GM12872 (cell line): Measurements from ENCODE around the gene SLC7A11.

Experiments
- TF ChIP-seq, protein P1 (sequence below): IDR thresholded peaks from 3 replicates; pipeline ENCODE4 v1.5.1; 2011; ENCODE audit warnings: low read depth, mild to moderate bottlenecking, low read length, moderate library complexity; ENCODE audit not compliant: insufficient read depth

Gene SLC7A11

DNA sequence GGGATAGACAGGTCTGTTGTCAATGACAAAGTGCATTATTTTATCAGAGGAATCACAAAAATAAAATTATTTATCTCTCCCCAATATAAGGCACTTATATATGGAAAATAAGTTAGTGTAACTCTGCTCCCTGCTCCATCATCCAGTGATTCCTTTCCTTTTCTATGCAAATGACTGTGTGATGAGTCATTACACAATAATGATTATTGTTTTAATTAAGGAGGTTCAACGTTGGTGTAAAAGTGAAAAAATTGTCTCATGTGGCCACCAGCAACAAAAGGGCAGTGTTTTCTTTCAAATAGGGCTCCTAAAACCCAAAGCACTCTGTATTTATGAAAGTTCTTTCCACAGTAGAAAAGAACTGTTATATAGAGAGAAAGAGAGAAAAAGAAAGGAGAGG lies 16.7 kb downstream of the SLC7A11 start:
- TF ChIP-seq, protein P1, sequence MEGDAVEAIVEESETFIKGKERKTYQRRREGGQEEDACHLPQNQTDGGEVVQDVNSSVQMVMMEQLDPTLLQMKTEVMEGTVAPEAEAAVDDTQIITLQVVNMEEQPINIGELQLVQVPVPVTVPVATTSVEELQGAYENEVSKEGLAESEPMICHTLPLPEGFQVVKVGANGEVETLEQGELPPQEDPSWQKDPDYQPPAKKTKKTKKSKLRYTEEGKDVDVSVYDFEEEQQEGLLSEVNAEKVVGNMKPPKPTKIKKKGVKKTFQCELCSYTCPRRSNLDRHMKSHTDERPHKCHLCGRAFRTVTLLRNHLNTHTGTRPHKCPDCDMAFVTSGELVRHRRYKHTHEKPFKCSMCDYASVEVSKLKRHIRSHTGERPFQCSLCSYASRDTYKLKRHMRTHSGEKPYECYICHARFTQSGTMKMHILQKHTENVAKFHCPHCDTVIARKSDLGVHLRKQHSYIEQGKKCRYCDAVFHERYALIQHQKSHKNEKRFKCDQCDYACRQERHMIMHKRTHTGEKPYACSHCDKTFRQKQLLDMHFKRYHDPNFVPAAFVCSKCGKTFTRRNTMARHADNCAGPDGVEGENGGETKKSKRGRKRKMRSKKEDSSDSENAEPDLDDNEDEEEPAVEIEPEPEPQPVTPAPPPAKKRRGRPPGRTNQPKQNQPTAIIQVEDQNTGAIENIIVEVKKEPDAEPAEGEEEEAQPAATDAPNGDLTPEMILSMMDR = no peak

DNA sequence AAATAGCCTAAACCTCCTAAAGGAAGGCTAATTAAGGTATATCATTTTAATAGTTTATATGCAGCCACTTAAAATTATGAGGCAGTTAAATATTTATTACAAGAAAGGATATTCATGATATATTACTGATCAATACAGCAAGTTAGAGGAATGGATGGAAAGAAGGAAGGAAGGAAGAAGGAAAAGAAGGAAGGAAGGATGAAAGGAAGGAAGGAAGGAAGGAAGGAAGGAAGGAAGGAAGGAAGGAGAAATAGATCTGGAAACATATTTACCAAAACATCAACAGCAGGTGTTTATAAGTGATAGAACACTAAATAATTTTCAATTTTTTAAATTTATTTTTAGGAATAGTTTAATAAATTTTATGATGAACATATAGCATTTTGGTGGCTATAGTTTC lies 17.5 kb downstream of the SLC7A11 start:
- TF ChIP-seq, protein P1 = no peak

DNA sequence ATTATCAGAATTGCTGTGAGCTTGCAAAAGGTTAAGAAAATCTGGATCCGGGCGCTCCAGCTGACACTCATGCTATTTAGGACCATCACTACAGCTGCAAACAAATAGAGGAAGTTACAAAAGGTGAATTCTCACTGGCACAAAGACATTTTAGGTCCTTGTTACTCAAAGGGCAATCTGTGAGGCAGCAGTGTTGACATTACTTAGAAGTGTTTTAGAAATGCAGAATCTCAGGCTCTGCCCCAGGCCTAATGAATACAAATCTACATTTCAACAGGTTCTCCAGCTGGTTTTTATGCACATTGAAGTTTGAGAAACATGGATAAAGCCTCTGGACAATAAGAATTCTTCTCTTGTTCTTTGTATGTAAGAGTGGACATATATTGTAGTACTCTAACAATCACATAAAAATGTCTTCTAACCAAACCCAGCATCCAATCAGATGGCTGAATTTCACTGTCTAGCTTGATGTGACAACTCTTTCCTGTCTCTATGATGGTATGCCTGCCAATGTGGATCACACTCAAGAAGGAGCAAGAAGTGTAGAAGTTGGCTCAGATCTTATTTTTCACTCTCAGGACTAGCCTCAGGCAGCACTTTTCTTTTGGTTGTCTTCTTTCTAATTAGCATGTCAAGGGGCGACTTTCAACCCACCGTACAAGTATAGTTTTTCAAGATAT lies 18.8 kb downstream of the SLC7A11 start:
- TF ChIP-seq, protein P1 = no peak

DNA sequence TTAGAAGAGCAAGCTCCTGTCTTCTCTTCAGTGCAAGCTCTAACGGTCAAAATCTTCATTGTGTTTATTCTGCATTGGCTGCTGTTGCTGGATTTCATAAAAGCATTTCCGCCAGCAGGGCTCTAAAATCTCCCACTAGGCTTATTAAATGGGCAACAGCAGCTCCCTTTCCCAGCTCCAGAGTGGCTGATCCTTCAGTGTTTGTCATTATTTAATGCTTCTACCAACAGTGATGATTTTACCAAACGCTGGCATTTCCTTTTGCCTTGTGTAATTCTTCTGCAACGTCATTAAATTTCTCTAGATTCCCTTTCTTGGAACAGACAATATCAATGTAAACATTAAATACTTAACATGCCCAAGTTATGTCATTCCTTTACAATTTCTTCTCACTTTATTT lies 20.1 kb downstream of the SLC7A11 start:
- TF ChIP-seq, protein P1 = no peak

DNA sequence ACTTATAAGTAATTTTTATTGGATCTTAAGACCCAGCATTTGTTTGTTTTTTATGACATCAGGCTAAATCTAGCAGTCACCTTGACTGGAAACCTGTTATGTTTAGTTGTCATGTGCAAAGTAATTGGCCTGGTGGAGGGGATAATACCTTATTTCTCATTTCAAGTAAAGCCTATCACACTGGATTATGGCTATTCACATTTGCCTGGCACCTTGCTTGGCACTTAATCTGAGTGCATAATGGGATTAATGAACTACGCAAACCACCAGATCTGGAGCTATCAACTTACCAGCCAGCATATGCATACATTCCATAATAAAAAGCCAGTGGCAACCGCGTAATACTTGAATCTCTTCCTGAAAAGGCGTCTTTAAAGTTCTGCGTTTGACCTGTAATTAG lies 23.2 kb downstream of the SLC7A11 start:
- TF ChIP-seq, protein P1 = no peak

DNA sequence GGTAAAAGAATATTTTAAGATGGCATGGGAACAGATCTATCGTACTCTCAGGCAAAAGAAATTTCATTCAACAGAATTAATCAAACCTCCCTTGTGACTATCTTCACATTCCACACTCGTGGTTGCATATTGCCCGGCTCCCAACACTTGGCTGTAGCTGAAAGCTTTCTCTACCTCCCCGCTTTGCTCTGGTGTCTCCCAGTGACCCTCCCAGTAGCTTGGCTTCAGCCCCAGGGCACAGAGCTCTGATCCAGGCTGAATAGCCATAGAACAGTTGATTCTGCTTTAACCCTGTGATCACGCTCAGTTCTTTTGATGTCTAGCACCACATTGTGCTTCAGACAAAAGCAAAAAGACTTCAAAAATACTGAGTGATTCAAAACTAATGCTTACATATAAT lies 24.6 kb downstream of the SLC7A11 start:
- TF ChIP-seq, protein P1 = no peak

DNA sequence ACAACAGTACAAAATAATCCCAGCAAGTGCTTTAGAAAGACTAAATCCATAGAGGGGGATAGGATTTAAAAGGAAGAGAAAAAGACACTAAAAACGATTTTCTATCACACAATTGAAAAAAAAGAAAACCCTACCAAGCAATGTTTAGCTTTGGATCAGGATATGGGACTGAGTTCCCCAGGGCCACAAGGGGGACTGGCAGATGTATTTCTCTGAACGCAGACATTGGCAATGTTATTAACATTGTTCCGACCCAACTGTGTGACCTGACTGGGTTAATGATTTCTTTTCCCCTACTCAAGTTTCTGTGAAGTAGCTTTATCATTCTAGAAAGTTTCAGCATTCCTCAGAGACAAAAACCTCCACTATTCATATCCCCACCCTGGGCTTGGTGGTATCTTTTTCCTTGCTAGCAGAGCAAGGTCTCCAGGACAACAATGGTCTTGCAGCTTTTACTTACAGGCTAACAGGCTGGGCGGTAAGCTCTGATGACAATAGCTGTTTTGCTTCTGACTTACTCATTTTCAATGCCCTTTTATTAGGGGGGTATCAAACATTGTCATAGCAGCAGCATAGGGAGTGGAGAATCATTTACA lies 25.8 kb downstream of the SLC7A11 start:
- TF ChIP-seq, protein P1 = no peak

DNA sequence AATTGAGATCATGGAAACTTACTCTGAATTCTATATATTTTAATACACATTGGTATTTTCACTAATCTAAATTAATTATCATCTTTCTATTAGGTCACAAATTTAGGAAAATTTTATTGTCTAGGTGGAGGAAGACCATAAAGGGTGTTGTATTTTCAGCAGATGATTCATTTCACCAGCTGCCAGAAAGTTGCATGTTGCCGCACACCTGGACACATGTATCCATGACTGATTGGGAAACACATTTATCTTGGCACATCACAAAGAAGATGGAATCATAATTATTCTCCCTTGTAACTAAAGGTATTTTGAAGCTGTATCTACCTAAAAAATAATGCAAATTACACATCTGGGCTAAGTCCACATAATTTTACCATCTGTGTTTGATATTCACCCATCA lies 33.1 kb downstream of the SLC7A11 start:
- TF ChIP-seq, protein P1 = no peak
